GM21529 (cell line): ENCODE measurements around the gene LCK.
"Not testable (repeated sequence)": the region's sequence is repeated elsewhere in the genome, so short reads cannot be mapped to it uniquely, and the experiment has no call there.

Experiments
- ATAC-seq: cut with Tn5 transposase; IDR thresholded peaks from one replicate; pipeline ENCODE4 v1.9.1; 2021; ENCODE audit not compliant: unreplicated experiment

LCK gene

GRCh38 chr1:32273391-32274208 is 22.5 kb downstream of the LCK start:
- no peak for ATAC-seq

- no peak for ATAC-seq
These were observed 23.7 kb downstream of the LCK start for GRCh38 chr1:32274646-32275340.

- no peak for ATAC-seq
These were observed 24.4 kb downstream of the LCK start for GRCh38 chr1:32275424-32275823.

- no peak for ATAC-seq
These were observed 25.1 kb downstream of the LCK start for GRCh38 chr1:32276032-32276782.

DNA sequence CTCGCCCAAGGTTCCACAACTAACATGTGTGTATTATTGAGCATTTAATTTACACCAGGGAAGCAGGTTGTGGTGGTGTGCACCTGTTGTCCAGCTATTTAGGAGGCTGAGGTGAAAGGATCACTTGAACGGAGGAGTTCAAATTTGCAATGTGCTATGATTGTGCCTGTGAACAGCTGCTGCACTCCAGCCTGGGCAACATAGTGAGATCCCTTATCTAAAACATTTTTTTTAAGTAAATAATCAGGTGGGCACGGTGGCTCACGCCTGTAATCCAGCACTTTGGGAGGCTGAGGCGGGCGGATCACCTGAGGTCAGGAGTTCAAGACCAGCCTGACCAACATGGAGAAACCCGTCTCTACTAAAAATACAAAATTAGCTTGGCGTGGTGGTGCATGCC is 33.7 kb downstream of the LCK start:
- ATAC-seq, result not testable (repeated sequence)

GRCh38 chr1:32285658-32286057 is 34.6 kb downstream of the LCK start:
- no peak for ATAC-seq

GRCh38 chr1:32286763-32287162 is 35.7 kb downstream of the LCK start:
- ATAC-seq, result no peak

- ATAC-seq, result no peak
These were observed 38.2 kb downstream of the LCK start for GRCh38 chr1:32289256-32289655.

DNA sequence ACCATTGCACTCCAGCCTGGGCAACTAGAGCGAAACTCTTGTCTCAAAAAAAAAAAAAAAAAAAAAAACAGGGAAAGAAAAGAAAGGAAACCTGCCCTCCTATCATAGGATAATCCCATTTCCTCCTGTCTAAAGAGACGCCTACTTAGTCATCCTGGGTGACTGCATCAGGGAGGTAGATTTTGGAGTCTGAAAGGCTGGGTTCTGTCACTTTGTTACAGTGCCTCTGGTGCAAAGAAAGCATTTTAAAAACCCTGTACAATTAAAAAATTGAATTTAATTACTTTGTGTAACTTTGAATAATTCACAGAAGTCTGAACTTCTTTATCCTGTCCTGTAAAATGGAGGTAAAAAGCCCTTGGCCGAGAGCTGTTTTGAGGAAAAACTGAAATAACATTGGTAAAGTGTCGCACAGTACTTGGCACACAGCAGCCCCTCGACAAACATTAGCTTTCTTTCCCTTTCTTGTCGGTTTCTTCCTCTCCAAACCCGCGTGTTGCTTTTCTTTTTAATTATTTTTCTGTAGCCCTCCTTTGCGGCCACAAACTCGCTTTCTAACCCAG is 40.2 kb downstream of the LCK start:
- no peak for ATAC-seq

DNA sequence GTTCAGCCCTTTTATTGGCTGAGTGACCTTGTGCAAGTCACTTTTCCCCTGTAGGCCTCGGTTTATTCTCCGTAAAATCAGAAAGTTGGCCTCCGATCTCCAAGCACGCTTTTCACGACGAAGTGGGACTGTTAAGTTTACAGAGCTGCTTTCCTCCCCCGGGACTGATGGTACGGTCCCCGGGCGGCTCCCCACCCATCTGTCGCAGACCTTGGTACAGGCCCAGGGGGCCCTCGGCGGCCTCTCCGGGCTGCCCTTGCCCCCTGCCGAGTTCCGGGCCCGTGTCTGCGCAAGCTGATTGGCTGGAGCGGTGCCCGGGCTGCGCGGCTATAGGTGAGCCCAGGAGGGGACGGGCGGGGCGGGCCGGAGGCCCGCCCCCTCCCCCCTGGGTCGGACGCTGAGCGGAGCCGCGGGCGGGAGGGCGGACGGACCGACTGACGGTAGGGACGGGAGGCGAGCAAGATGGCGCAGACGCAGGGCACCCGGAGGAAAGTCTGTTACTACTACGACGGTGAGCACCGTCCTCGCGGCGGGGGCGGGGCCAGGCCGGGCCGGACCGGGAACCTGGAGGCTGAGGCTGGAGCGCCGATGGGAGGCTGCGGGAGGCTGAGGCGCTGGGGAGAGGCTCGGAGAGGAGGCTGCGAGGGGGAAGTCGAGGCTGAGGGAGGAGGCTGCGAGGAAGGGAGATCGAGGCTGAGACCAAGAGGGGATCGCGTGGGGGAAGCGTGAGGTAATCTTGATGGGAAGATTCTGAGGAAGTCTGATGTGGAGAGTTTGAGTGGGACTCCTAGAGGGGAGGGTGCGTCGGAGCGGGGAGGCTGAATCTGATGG is 40.9 kb downstream of the LCK start, which contains the start of gene HDAC1:
TSS of gene HDAC1 (plus strand) at position 376 of the 831 bp plus-strand sequence. CDS start at position 463, 87 bp downstream.
- peak; percentile 96 for ATAC-seq

- not testable (repeated sequence) for ATAC-seq
These were observed 47.1 kb downstream of the LCK start for GRCh38 chr1:32298211-32298610.

DNA sequence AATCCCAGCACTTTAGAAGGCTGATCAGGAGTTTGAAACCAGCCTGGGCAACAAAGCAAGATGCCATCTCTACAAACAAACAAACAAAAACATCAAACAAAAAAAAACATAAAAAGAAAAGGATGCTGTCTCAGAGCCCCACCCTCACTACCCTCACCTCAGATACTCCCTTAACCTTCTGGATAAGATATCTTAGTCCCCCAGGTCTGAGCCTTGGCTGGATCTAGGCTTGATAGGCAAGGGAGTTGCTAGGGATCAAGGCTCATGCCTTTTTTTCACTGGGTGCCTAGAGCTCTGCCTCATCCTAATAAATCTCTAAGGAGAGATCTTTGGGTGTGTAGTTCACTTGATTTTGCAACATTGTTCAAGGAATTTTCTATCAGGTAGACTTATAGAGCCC is 48.3 kb downstream of the LCK start:
- no peak for ATAC-seq

DNA sequence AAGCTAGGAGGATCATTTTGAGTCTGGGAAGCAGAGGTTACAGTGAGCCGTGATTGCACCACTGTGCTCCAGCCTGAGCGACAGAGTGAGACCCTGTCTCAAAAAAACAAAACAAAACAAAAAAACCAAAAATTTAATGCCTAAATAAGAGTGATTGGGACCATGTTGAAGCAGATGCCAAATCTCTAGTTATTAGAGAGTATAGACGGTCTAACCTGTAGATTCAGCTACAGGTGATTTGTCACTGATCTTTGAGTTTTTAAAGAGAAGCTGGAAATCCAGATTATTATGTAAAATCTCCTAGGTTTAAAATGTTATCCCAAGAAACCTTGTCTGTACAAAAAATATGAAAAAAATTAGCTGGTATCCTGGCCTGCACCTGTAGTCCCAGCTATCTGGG is 52.3 kb downstream of the LCK start:
- ATAC-seq, result no peak

DNA sequence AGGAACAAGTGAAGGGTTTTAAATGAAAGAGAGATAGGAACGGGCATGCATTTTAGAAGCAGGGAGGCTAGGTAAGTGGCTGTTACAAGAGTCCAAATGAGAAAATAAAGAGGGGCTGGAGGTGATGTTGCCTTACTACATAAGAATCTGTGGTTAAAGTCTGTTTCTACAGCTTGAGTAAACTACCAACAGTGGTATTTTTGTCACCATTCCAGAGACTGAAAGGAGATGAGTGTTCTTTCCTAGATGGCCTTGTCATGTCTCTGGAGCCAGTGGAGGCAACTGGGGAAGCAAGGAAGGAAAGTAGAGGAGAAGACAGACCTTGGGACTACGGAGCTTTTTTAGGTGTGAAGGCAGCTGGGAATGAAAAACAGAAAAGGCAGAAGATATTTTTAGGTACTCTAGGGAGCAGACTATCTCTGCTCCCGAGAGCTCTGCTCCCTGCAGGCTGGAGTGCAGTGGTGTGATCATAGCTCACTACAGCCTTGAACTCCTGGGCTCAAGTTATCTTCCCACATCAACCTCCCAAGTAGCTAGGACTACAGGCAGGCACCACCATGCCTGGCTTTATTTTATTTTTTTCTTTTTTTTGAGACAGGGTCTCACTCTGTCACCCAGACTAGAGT is 53.0 kb downstream of the LCK start:
- ATAC-seq, result no peak

DNA sequence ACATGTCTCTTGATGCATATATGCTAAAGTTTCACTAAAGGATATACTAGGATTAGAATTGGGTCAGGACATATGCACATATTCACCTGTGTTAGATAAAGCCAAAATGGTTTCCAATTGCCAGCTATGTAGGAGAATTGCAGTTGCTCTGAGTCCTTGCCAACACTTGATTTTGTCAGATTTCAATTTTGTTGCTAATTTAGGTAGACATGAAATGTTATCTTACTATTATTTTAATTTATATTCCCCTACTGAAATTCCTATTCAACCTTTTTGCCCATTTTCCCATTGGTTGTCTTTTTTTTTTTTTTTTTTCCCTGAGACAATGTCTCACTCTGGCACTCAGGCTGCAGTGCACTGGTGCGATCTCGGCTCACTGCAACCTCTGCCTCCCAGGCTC is 54.2 kb downstream of the LCK start:
- no peak for ATAC-seq

DNA sequence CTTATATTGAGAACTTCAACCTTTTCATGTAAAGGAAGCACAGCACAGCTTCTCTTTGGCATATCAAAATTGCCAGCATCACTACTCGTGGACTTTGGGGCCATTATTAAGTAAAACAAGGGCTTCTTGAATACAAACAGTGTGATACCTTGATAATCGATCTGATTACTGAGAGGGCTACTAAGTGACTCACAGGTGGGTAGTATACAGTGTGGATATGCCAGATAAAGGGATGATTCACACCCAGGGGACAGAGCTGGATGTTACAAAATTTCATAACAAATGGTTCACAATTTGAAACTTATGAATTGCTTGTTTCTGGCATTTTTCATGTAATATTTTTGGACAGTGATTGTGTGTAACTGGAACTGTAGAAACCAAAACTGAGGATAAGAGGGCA is 56.3 kb downstream of the LCK start:
- ATAC-seq, result no peak

DNA sequence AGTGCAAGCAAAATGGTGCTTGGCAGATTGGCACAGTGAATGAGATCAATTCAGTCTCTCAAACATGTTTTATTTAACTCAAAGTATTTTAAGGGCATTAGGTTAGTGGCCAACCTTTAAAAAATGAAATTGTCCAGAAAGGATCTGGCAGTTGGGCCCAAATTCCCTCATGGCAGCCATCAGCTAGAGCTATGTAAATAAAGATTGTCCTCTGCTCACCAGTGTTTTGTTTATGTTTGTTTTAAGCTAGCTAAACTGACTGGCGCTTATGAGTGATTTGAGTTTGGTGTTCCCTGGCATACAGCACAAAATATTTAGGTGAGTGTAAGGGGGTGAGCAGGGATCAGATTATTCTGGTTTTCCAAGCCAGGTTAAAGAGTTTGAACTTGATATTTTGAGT is 58.9 kb downstream of the LCK start:
- ATAC-seq, result no peak

GRCh38 chr1:32311709-32312393 is 60.8 kb downstream of the LCK start:
- no peak for ATAC-seq

DNA sequence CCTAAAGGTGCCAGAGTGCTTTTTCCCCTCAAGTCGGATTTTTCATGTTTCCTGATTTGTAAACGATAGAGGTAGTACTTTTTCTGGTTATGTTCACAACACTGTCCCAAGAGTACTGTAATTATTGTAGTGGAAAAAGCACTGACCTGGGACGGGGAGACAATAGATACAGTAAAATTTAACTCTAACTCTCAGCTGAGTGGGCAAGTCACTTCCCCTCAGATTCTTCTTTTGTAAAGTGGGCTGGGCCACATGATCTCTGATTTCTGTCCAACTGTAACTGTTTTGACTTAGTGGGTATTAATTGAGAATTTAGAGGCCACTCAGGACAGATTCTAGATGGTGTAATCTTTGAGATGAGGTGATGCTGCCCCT is 65.8 kb downstream of the LCK start:
- peak; percentile 24 for ATAC-seq
